PFSK-1 (cell line): Measurements from ENCODE around the gene SIVA1.

Source experiments
- POLR2AphosphoS5 ChIP-seq: IDR thresholded peaks from 2 replicates; pipeline ENCODE4 v1.6.1; 2012; ENCODE audit warnings: low read depth, mild to moderate bottlenecking, control low read depth, low read length, moderate library complexity
- TAF1 ChIP-seq: IDR thresholded peaks from 2 replicates; pipeline ENCODE4 v1.6.1; 2012; ENCODE audit warnings: low read length, control low read depth, borderline replicate concordance; ENCODE audit not compliant: insufficient read depth

DNA sequence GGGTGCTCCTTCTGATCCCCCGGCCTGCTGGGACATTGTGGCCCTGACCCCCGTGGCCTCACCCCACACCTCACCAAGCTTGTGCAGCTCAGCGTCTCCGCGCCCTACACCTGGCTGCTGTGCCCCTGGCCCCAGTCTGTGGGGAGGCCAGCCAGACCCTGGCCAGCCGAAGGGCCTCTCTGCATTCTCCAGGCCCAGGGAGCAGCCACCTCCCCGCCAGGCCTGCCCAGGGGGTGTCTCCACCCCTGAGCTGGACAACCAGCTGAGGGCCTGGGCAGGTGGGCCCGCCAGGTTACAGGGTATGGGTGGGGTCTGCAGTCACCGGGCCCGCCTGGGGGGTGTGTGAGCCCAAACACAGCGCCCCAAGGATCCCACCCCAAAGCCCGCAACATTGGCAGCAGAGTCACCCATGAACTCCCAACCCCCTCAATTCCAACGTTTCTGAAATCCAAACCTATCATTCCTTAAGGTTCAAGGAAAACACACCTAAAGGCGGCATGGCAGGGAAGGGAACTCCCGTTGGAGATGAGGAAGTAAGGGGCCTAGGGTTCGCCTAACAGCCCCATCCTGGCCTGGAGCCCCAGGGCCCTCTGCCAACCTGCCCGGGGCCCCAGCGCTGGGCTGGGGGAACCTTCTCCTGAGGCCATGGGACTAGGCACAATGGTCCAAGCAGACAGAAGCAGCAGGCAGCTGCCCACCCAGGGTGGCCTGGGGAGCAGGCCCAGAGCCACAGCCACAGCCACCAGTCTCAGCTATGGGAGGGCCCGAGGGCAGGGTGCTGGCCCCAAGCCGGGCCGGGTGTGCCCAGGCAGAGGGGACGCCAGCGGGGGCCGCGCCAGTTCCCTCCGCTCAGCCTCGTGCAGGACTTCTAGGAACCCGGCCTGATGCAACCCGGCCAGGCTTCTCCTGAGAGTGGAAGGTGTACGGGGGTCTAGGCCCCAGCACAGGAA is 34.1 kb downstream of the SIVA1 start:
- TF ChIP-seq TAF1 = no peak
- no peak for TF ChIP-seq POLR2AphosphoS5
